MCF 10A (cell line): ENCODE results near the gene REP15. TPM values are rescaled to one million over a fixed set of nuclear protein-coding genes. Genes with fewer than 3 reads are reported as not detected.

Experiments
- BruUV-seq: library from RNA; stranded (reverse); fragments of 400-500 nt; replicated peaks from 2 replicates; lab custom pipeline; 2021; lab: Mats Ljungman, UMichigan
- CTCF ChIA-PET: fragments of 300-600 bp; sonication (Branson Sonifier 250); formaldehyde crosslinking; extraction: SDS; loops from one replicate; lab custom pipeline; 2021; ENCODE audit warnings: antibody characterized with exemption, inconsistent platforms; lab: Yijun Ruan, JAX
- POLR2A ChIA-PET: fragments of 300-600, 350-650 bp; sonication (Branson Sonifier 250); formaldehyde crosslinking; extraction: SDS; loops from one replicate; lab custom pipeline; 2020; ENCODE audit warnings: antibody characterized with exemption, inconsistent platforms; lab: Yijun Ruan, JAX
- DNase-seq: peaks from one replicate; pipeline ENCODE4 v3.0.0-alpha.2; 2018; ENCODE audit not compliant: unreplicated experiment
- H3K27ac Mint-ChIP-seq: one replicate; pipeline ENCODE4 v1.8.0; 2022; ENCODE audit warnings: mild to moderate bottlenecking, low read depth, mixed read lengths; ENCODE audit not compliant: unreplicated experiment
- H3K27me3 Mint-ChIP-seq: one replicate; pipeline ENCODE4 v1.8.0; 2022; ENCODE audit warnings: mixed read lengths; ENCODE audit not compliant: insufficient read depth, unreplicated experiment
- H3K36me3 Mint-ChIP-seq: one replicate; pipeline ENCODE4 v1.8.0; 2022; ENCODE audit warnings: mild to moderate bottlenecking, moderate library complexity, mixed read lengths; ENCODE audit not compliant: insufficient read depth, unreplicated experiment
- H3K4me1 Mint-ChIP-seq: one replicate; pipeline ENCODE4 v1.8.0; 2022; ENCODE audit warnings: mixed read lengths; ENCODE audit not compliant: insufficient read depth, unreplicated experiment
- H3K4me3 Mint-ChIP-seq: one replicate; pipeline ENCODE4 v1.8.0; 2022; ENCODE audit warnings: mild to moderate bottlenecking, moderate library complexity, mixed read lengths; ENCODE audit not compliant: unreplicated experiment
- H3K9me3 Mint-ChIP-seq: one replicate; pipeline ENCODE4 v1.8.0; 2022; ENCODE audit warnings: mixed read lengths; ENCODE audit not compliant: unreplicated experiment
- CTCF ChIP-seq: fragments of 200-600 bp; IDR thresholded peaks from one replicate; pipeline ENCODE4 v1.8.0; 2022; ENCODE audit warnings: antibody characterized with exemption, mild to moderate bottlenecking; ENCODE audit not compliant: unreplicated experiment
- intact Hi-C: fragments of 100-400 bp; cut with micrococcal nuclease; formaldehyde crosslinking; loops from 2 replicates; pipeline ENCODE4 v1.14.1; 2022
- total RNA-seq: library from RNA; stranded (reverse); gene quantifications from 2 replicates; pipeline ENCODE4 v1.2.3, GENCODE V29; 2022

REP15 gene
- total RNA-seq, 1 experiment from 2014 or later, result 0.86 TPM

- peaks cover 11% of the 10 kb centered on the region for H3K36me3 Mint-ChIP-seq
- BruUV-seq, result no TSS peak
- TF ChIP-seq CTCF, result peak; percentile 88
- no peak overlapping the region for H3K4me3 Mint-ChIP-seq
- H3K27ac Mint-ChIP-seq, result peak overlapping the region; percentile 51
- no peaks in the 10 kb centered on the region for H3K9me3 Mint-ChIP-seq
- peak; percentile 88 for DNase-seq
- H3K27me3 Mint-ChIP-seq, result no peaks in the 10 kb centered on the region
- intact Hi-C loops, result loop anchor here (1.0 to 5.0 kb wide), 3 partner anchors 52 to 767 kb away; partner anchors contain the start of genes FGFR1OP2 and INTS13
- CTCF ChIA-PET, result interaction anchor here (0.6 to 2.4 kb wide), 16 partner anchors 12 to 460 kb away, joined by 3 to 18 read pairs (median 4); partner anchors contain the start of gene STK38L
- H3K4me1 Mint-ChIP-seq, result peaks cover 6% of the 10 kb centered on the region
- POLR2A ChIA-PET, result interaction anchor here (0.7 to 1.3 kb wide), 4 partner anchors 62 to 199 kb away, joined by 3 to 4 read pairs (median 4); partner anchors contain the start of gene PPFIBP1
Measured at GRCh38 chr12:27703720-27704452, 7.6 kb downstream of the REP15 start.

GRCh38 chr12:27705263-27705662, 9.0 kb downstream of the REP15 start:
- H3K4me1 Mint-ChIP-seq, result peaks cover 6% of the 10 kb centered on the region
- no peaks in the 10 kb centered on the region for H3K9me3 Mint-ChIP-seq
- BruUV-seq, result no TSS peak
- no peak for DNase-seq
- TF ChIP-seq CTCF, result no peak
- H3K27me3 Mint-ChIP-seq, result no peaks in the 10 kb centered on the region
- H3K36me3 Mint-ChIP-seq, result peaks cover 11% of the 10 kb centered on the region
- H3K27ac Mint-ChIP-seq, result no peak overlapping the region
- ChIA-PET CTCF (interaction anchor here (0.5 kb wide), 1 partner anchor 260 kb away, joined by 3 read pairs; no protein-coding TSS in a partner anchor), POLR2A (no interaction called here)
- no peak overlapping the region for H3K4me3 Mint-ChIP-seq
- intact Hi-C loops, result no loop called here

GRCh38 chr12:27707216-27707615, 11.0 kb downstream of the REP15 start:
- ChIA-PET POLR2A (interaction anchor here (0.5 to 1.2 kb wide), 4 partner anchors 56 to 153 kb away, joined by 3 to 4 read pairs (median 3); no protein-coding TSS in a partner anchor), CTCF (interaction anchor here (0.6 to 1.4 kb wide), 6 partner anchors 9 to 464 kb away, joined by 3 to 5 read pairs (median 3); partner anchors contain the start of gene REP15)
- DNase-seq, result no peak
- TF ChIP-seq CTCF, result no peak
- no peaks in the 10 kb centered on the region for H3K27me3 Mint-ChIP-seq
- no peak overlapping the region for H3K27ac Mint-ChIP-seq
- BruUV-seq, result no TSS peak
- no peaks in the 10 kb centered on the region for H3K9me3 Mint-ChIP-seq
- H3K4me3 Mint-ChIP-seq, result no peak overlapping the region
- peaks cover 13% of the 10 kb centered on the region for H3K4me1 Mint-ChIP-seq
- intact Hi-C loops, result no loop called here
- peaks cover 17% of the 10 kb centered on the region for H3K36me3 Mint-ChIP-seq
